CD8-positive, alpha-beta memory T cell (primary cell): ENCODE results near the gene PIM1. TPM values are rescaled to one million over a fixed set of nuclear protein-coding genes. Genes with fewer than 3 reads are reported as not detected.

Source experiments
- CTCF ChIA-PET: fragments of 350-600 bp; sonication (Branson Sonifier 250); formaldehyde crosslinking; loops from one replicate; lab custom pipeline; 2021; ENCODE audit warnings: antibody characterized with exemption; lab: Charles Lee
- POLR2A ChIA-PET: fragments of 350-600 bp; sonication (Branson Sonifier 250); formaldehyde crosslinking; loops from one replicate; lab custom pipeline; 2021; ENCODE audit warnings: antibody characterized with exemption; lab: Charles Lee
- DNase-seq, 5 donors: peaks; one replicate each; pipeline versions ENCODE4 v3.0.0 to v3.0.0-alpha.2; 2020 to 2022; ENCODE audit warnings: mixed read lengths in 1 of 5
- H3K27ac ChIP-seq: one replicate; pipeline ENCODE4 v1.7.0; 2013; ENCODE audit warnings: low read depth, mild to moderate bottlenecking, low read length, moderate library complexity
- H3K27me3 ChIP-seq: 2 replicates; pipeline ENCODE4 v1.7.0; 2013; ENCODE audit warnings: low read length, mild to moderate bottlenecking; ENCODE audit not compliant: insufficient read depth, poor library complexity, severe bottlenecking
- H3K36me3 ChIP-seq: 2 replicates; pipeline ENCODE4 v1.7.0; 2013; ENCODE audit warnings: mild to moderate bottlenecking, low read length, moderate library complexity; ENCODE audit not compliant: insufficient read depth
- H3K4me1 ChIP-seq: 2 replicates; pipeline ENCODE4 v1.7.0; 2013; ENCODE audit warnings: mild to moderate bottlenecking, low read length, moderate library complexity; ENCODE audit not compliant: insufficient read depth
- H3K4me3 ChIP-seq: 2 replicates; pipeline ENCODE4 v1.7.0; 2013; ENCODE audit warnings: mild to moderate bottlenecking, low read length
- H3K9me3 ChIP-seq: 2 replicates; pipeline ENCODE4 v1.7.0; 2013; ENCODE audit warnings: mild to moderate bottlenecking, low read length
- H3K27ac Mint-ChIP-seq, 8 donors: one replicate each; pipeline ENCODE4 v1.8.0; 2020 to 2021; ENCODE audit warnings: mixed read lengths in 8 of 8, mild to moderate bottlenecking in 6 of 8, inconsistent platforms in 3 of 8, moderate library complexity in 3 of 8
- H3K27me3 Mint-ChIP-seq, 2 donors: one replicate each; pipeline ENCODE4 v1.8.0; 2020 to 2021; ENCODE audit warnings: mixed read lengths in 2 of 2, mild to moderate bottlenecking in 1 of 2, moderate library complexity in 1 of 2
- H3K36me3 Mint-ChIP-seq, 3 donors: one replicate each; pipeline ENCODE4 v1.8.0; 2020 to 2021; ENCODE audit warnings: mixed read lengths in 3 of 3, inconsistent platforms in 1 of 3, mild to moderate bottlenecking in 1 of 3
- H3K4me1 Mint-ChIP-seq, 3 donors: one replicate each; pipeline ENCODE4 v1.8.0; 2020 to 2021; ENCODE audit warnings: mixed read lengths in 3 of 3, inconsistent platforms in 1 of 3, mild to moderate bottlenecking in 1 of 3
- H3K4me3 Mint-ChIP-seq, 7 donors: one replicate each; pipeline ENCODE4 v1.8.0; 2020 to 2021; ENCODE audit warnings: mixed read lengths in 7 of 7, mild to moderate bottlenecking in 6 of 7, moderate library complexity in 4 of 7, inconsistent platforms in 2 of 7
- H3K9me3 Mint-ChIP-seq, 5 donors: one replicate each; pipeline ENCODE4 v1.8.0; 2020 to 2022; ENCODE audit warnings: mixed read lengths in 5 of 5, mild to moderate bottlenecking in 3 of 5, moderate library complexity in 2 of 5, inconsistent platforms in 1 of 5
- polyA plus RNA-seq: library from polyadenylated mRNA; unstranded; fragments of 300-500 nt; fragmentation: Illumina TruSeq; gene quantifications from one replicate; pipeline ENCODE4 v1.2.3, GENCODE V29; 2021
- total RNA-seq, 2 experiments: library from RNA; stranded (reverse); gene quantifications; one replicate each; pipeline ENCODE4 v1.2.3, GENCODE V29; 2021

PIM1 gene
- total RNA-seq (10 to 100 TPM; 93.7 to 99.1 TPM), polyA plus RNA-seq (253 TPM)

DNA sequence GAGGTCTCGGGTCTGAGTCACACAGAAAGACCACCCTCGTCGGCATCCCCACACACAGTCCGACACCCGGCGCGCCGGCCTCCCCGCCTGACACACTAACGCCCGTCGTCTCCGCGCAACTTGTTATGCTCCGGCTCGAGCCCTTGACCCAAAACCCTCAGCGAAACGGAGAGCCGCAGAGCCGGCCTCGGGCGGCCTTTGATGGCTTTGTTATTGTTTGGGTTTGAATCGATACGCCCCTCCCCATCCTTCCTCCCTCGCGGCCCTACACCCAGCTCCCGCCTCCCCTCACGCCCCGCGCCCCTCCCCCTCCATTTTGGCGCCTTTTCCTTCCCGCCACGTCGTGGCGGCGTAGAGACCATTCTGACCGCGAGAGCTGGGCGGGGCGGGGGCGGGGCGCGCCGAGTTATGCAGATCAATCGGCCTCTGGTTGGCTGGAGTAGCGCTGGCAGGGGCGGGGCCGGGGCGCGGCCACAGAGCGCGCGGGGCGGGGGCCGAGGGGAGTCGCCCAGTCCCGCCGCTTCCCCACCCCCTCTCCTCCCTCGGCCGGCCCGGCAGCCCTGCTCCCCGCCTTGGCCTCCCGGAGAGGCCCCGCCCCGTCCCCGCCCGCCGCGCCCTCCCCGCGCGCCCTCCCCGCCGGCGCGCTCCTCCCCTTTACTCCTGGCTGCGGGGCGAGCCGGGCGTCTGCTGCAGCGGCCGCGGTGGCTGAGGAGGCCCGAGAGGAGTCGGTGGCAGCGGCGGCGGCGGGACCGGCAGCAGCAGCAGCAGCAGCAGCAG is at the start of gene PIM1:
TSS of gene PIM1 (plus strand) at position 657 of the 777 bp plus-strand sequence. CDS start 424 bp downstream, outside the sequence.
- DNase-seq = peak; percentile 92 to 99 (median 98)
- H3K27me3 ChIP-seq = no peaks in the 10 kb centered on the region
- peak within 1 kb of the TSS; percentile 91 to 98 (median 96) for H3K27ac Mint-ChIP-seq
- CTCF ChIA-PET = interaction anchor here (0.9 to 16.9 kb wide), 8 partner anchors 18 to 295 kb away, joined by 3 to 461 read pairs (median 15); partner anchors contain the start of gene PPIL1
- peaks cover 31 to 41% (median 31%) of the 10 kb centered on the region in 3 donors for H3K36me3 Mint-ChIP-seq
- H3K27me3 Mint-ChIP-seq = peaks cover 0 to 3% of the 10 kb centered on the region in 2 donors
- no peaks in the 10 kb centered on the region for H3K9me3 ChIP-seq
- H3K27ac ChIP-seq = peak within 1 kb of the TSS; percentile 89
- H3K36me3 ChIP-seq = peaks cover 36% of the 10 kb centered on the region
- peak within 1 kb of the TSS; percentile 90 to 99 (median 94) for H3K4me3 Mint-ChIP-seq
- peaks cover 0 to 2% (median 0%) of the 10 kb centered on the region in 5 donors for H3K9me3 Mint-ChIP-seq
- H3K4me1 Mint-ChIP-seq = peaks cover 40 to 42% (median 41%) of the 10 kb centered on the region in 3 donors
- POLR2A ChIA-PET = interaction anchor here (0.7 to 4.6 kb wide), 12 partner anchors 18 to 649 kb away, joined by 3 to 40 read pairs (median 4); partner anchors contain the start of genes MTCH1 and ZFAND3
- H3K4me3 ChIP-seq = peak within 1 kb of the TSS; percentile 68
- H3K4me1 ChIP-seq = peaks cover 29% of the 10 kb centered on the region

DNA sequence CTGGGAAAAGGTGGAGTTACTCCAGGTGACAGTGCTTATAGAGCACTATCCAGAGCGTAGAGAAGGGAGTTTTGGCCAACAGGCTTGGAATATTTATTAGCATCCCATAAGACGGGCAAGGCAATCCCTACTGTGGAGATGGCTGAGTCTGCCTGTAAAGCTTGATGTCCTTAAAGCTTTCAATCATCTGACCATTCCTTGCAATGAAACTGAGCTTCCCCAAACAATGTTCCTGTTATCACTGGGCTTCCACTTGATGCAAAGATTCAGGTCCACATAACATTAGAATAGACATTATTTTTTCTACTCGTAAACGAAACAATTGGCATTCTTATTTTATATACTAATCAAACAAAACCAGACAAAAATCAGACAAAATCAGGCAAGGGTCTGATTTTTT is 48.4 kb upstream of the PIM1 start:
- POLR2A ChIA-PET = no interaction called here
- H3K9me3 ChIP-seq = no peaks in the 10 kb centered on the region

DNA sequence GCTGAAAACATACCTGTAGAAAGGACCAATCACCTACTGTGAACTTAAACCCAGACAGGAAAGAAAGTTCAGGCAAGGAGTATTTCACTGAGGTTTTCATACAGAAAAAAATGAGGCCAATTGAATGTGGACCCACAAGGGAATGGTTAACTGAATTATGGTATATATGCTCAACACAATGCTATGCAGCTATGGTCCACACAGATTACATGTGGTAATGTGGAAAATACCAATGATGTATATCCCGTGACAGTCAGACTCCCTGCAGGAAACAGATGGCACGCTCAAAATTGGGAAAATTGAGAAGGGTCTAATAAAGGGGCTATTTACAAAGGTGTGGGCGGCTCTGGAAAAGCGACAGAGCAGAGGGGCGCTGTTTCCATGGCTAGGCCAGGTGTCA is 47.1 kb upstream of the PIM1 start:
- Mint-ChIP-seq H3K4me3 (no peak overlapping the region), H3K36me3 (no peaks in the 10 kb centered on the region), H3K27ac (peak overlapping the region in 3 of 8 donors; percentile 50 to 71 (median 55)), H3K27me3 (peaks cover 0 to 7% of the 10 kb centered on the region in 2 donors), H3K9me3 (no peaks in the 10 kb centered on the region), H3K4me1 (peaks cover 0 to 4% (median 0%) of the 10 kb centered on the region in 3 donors)
- H3K4me3 ChIP-seq = no peak overlapping the region
- H3K9me3 ChIP-seq = no peaks in the 10 kb centered on the region
- DNase-seq = no peak
- H3K27ac ChIP-seq = no peak overlapping the region
- no peaks in the 10 kb centered on the region for H3K36me3 ChIP-seq
- no peaks in the 10 kb centered on the region for H3K4me1 ChIP-seq
- ChIA-PET POLR2A (no interaction called here), CTCF (interaction anchor here (0.5 kb wide), 1 partner anchor 590 kb away, joined by 3 read pairs; no protein-coding TSS in a partner anchor)
- no peaks in the 10 kb centered on the region for H3K27me3 ChIP-seq

More for the DNA sequence above, 48.4 kb upstream of the PIM1 start:
- Histone ChIP-seq H3K4me3 (no peak overlapping the region), H3K27me3 (no peaks in the 10 kb centered on the region), H3K36me3 (no peaks in the 10 kb centered on the region), H3K27ac (no peak overlapping the region), H3K4me1 (no peaks in the 10 kb centered on the region)
- CTCF ChIA-PET = no interaction called here
- DNase-seq = no peak
- Mint-ChIP-seq H3K9me3 (no peaks in the 10 kb centered on the region), H3K27ac (no peak overlapping the region), H3K36me3 (no peaks in the 10 kb centered on the region), H3K27me3 (peaks cover 0 to 8% of the 10 kb centered on the region in 2 donors), H3K4me1 (peaks cover 0 to 4% (median 0%) of the 10 kb centered on the region in 3 donors), H3K4me3 (no peak overlapping the region)

DNA sequence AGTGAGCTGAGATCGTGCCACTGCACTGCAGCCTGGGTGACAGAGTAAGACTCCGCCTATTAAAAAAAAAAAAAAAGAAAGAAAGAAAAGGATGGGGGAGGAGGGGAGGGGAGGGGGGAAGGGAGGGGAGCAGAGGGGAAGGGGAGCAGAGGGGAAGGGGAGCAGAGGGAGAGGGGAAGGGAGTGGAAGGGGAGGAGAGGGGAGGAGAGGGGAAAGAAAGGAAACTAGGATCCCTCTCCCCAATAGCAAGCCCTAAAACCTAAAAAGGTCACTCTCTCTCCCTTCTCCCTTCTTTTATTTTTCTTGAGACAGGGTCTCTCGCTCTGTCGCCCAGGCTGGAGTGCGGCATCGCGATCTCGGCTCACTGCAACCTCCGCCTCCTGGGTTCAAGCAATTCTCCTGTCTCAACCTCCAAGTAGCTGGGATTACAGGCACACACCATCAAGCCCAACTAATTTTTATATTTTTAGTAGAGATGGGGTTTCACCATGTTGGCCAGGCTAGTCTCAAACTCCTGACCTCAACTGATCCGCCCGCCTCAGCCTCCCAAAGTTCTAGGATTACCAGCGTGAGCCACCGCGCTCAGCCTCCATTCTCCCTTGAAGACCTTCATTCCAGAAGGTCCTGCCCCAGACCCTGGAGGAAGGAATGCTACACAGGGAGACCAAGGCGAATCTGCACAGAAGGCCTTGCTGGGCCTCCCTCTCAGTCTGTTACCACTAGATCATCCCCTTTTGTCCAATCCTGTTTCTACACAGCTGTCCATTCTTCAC is 45.8 kb upstream of the PIM1 start:
- ChIA-PET POLR2A (no interaction called here), CTCF (no interaction called here)
- H3K27me3 ChIP-seq = no peaks in the 10 kb centered on the region
- Mint-ChIP-seq H3K4me1 (peaks cover 0 to 3% (median 0%) of the 10 kb centered on the region in 3 donors), H3K4me3 (no peak overlapping the region), H3K27me3 (peaks cover 0 to 7% of the 10 kb centered on the region in 2 donors), H3K27ac (peak overlapping the region in 1 of 8 donors; percentile 32), H3K36me3 (no peaks in the 10 kb centered on the region), H3K9me3 (no peaks in the 10 kb centered on the region)
- H3K27ac ChIP-seq = no peak overlapping the region
- no peaks in the 10 kb centered on the region for H3K4me1 ChIP-seq
- DNase-seq = no peak
- no peaks in the 10 kb centered on the region for H3K36me3 ChIP-seq
- no peak overlapping the region for H3K4me3 ChIP-seq
- no peaks in the 10 kb centered on the region for H3K9me3 ChIP-seq

DNA sequence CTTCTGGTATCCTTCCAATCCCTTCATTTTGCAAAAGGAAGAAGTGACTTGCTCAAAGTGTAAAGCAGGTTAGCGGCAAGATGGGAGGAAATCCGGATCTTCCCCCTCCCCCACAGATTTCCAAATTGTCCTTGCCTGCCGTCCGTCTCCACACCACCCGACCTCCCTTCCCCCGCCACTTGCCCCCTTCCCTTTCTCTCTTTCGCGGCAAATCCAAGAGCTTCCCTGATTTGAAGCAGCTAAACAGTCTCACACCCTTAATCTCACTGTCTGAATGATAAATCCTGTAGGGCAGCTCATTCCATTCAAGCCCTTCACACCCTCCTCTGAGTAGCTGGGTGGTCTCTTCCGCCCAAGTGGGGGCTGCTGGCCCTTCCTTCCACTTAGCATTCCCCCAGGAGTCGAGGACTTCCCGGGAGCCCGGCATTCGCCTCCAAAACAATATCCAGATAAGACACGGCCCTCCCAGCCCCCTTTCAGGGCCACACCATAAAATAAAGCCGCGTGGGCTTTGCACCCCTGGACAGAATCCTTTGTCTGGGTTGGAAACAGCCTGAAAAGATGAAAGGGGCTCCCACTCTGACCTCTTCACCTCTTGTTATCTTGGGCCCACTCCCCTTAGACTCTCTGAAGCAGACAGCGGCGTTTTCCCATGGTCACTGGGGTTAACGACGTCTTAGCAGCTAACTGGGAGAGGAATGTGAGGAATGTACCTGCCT is 44.0 kb upstream of the PIM1 start:
- Mint-ChIP-seq H3K4me1 (peaks cover 0 to 7% (median 7%) of the 10 kb centered on the region in 3 donors), H3K27me3 (peaks cover 0 to 7% of the 10 kb centered on the region in 2 donors), H3K4me3 (no peak overlapping the region), H3K36me3 (no peaks in the 10 kb centered on the region), H3K27ac (peak overlapping the region in 3 of 8 donors; percentile 43 to 90 (median 68)), H3K9me3 (no peaks in the 10 kb centered on the region)
- no peaks in the 10 kb centered on the region for H3K27me3 ChIP-seq
- no peak overlapping the region for H3K4me3 ChIP-seq
- peak overlapping the region; percentile 21 for H3K27ac ChIP-seq
- no peaks in the 10 kb centered on the region for H3K4me1 ChIP-seq
- H3K36me3 ChIP-seq = no peaks in the 10 kb centered on the region
- no peak for DNase-seq
- ChIA-PET CTCF (interaction anchor here (0.7 kb wide), 1 partner anchor 33 kb away, joined by 3 read pairs; no protein-coding TSS in a partner anchor), POLR2A (interaction anchor here (0.5 kb wide), 1 partner anchor 13 kb away, joined by 3 read pairs; no protein-coding TSS in a partner anchor)
- no peaks in the 10 kb centered on the region for H3K9me3 ChIP-seq

DNA sequence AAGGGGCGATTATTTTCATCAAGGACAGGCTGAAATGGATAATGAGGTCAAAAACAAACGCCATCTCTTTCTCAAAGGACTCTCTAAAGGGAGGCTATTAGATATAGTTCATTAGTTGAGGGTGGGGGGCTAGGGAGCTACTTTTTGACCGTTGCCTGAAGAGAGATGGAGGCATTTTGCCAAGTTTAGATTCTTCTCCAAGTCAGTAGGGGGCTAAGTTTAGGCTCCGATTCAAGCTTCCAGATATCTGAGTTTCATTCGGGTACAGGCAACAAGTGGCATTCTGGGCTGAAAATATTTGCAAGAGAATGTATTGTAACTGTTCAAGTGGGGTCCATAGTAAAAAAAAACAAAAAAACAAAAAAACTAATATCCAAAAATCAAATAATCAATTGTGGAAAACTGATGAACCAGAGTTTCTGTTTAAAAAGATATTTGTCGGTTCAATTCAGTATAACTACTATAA is 43.4 kb upstream of the PIM1 start:
- H3K4me1 Mint-ChIP-seq = peaks cover 0 to 10% (median 7%) of the 10 kb centered on the region in 3 donors
- POLR2A ChIA-PET = no interaction called here
- CTCF ChIA-PET = interaction anchor here (0.7 kb wide), 1 partner anchor 33 kb away, joined by 3 read pairs; no protein-coding TSS in a partner anchor
- peak overlapping the region in 2 of 8 donors; percentile 68 to 90 for H3K27ac Mint-ChIP-seq
- Histone ChIP-seq H3K27me3 (no peaks in the 10 kb centered on the region), H3K4me3 (no peak overlapping the region), H3K4me1 (no peaks in the 10 kb centered on the region), H3K27ac (peak overlapping the region; percentile 21), H3K9me3 (no peaks in the 10 kb centered on the region), H3K36me3 (no peaks in the 10 kb centered on the region)
- H3K36me3 Mint-ChIP-seq = no peaks in the 10 kb centered on the region
- no peak for DNase-seq
- peak overlapping the region in 1 of 7 donors; percentile 27 for H3K4me3 Mint-ChIP-seq
- no peaks in the 10 kb centered on the region for H3K9me3 Mint-ChIP-seq
- peaks cover 0 to 7% of the 10 kb centered on the region in 2 donors for H3K27me3 Mint-ChIP-seq

DNA sequence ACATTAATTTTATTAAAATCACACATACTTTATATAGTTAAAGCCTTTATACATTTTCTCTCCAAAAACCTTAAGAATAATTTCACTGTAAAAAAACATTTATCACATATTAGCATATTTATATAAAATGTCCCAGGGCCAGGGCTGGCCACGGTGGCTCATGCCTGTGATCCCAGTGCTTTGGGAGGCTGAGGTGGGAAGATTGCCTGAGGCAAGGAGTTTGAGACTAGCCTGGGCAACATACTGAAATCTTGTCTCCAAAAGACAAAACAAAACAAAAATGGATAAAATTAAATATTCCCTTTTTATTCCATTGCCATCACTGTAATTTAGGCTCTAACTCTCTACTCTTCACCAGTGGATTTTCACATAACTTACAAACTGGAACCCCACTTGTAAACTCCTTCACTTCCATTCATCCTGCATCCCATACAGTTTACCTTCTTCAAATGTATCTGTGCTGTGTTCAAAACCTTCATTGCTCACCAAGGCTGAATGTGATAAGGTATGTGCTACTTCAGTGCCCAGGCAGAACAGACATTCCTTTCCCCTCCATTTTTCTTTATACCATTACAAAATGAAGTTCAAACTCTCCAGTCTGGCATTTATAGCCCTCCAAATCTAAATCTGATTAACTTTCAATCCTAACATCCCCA is 42.9 kb upstream of the PIM1 start:
- H3K4me3 Mint-ChIP-seq = no peak overlapping the region
- no peaks in the 10 kb centered on the region for H3K9me3 ChIP-seq
- no peaks in the 10 kb centered on the region for H3K27me3 ChIP-seq
- H3K27ac ChIP-seq = no peak overlapping the region
- H3K4me1 Mint-ChIP-seq = peaks cover 0 to 15% (median 11%) of the 10 kb centered on the region in 3 donors
- ChIA-PET POLR2A (no interaction called here), CTCF (no interaction called here)
- no peaks in the 10 kb centered on the region for H3K4me1 ChIP-seq
- no peak overlapping the region for H3K4me3 ChIP-seq
- no peak for DNase-seq
- H3K27me3 Mint-ChIP-seq = peaks cover 0 to 4% of the 10 kb centered on the region in 2 donors
- H3K36me3 ChIP-seq = no peaks in the 10 kb centered on the region
- no peaks in the 10 kb centered on the region for H3K9me3 Mint-ChIP-seq
- peak overlapping the region in 1 of 8 donors; percentile 90 for H3K27ac Mint-ChIP-seq
- no peaks in the 10 kb centered on the region for H3K36me3 Mint-ChIP-seq
